Astrocyte of the cerebellum (primary cell): Measurements from ENCODE around the gene NUCB1.

Experiments used
- DNase-seq: peaks from one replicate; pipeline ENCODE4 v3.0.0-alpha.2; 2011; ENCODE audit warnings: low read depth
- H3K4me3 ChIP-seq: 2 replicates; pipeline ENCODE4 v1.5.1; 2011; ENCODE audit warnings: mild to moderate bottlenecking, low read depth, low read length, moderate library complexity
- in situ Hi-C: cut with HindIII; loops from 2 replicates; pipeline ENCODE4 v1.10.0; 2017; ENCODE audit warnings: low sequenced_read_pairs
- TF ChIP-seq, protein P1 (sequence below): IDR thresholded peaks from 2 replicates; pipeline ENCODE4 v1.5.1; 2012; ENCODE audit warnings: low read length, low read depth, moderate library complexity, mild to moderate bottlenecking; ENCODE audit errors: missing control alignments

Gene NUCB1

DNA sequence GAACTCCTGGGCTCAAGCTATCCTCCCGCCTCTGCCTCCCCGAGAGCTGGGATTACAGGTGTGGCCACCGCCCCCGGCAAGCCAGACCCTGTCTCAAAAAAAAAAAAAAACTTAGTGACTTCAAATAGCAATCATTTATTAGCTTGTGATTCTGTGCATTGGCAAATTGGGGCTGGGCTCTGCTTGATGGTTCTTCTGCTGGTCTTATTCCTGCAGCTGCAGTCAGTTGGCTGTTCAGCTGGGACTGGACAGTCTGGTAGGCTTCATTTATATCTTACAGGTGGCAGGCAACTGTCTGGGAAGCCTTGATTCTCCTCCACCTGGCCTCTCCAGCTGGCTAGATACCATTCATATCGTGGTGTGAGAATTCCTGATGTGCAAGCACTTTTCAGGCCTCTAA is 40.8 kb downstream of the NUCB1 start:
- H3K4me3 ChIP-seq: no peak overlapping the region
- TF ChIP-seq, protein P1, sequence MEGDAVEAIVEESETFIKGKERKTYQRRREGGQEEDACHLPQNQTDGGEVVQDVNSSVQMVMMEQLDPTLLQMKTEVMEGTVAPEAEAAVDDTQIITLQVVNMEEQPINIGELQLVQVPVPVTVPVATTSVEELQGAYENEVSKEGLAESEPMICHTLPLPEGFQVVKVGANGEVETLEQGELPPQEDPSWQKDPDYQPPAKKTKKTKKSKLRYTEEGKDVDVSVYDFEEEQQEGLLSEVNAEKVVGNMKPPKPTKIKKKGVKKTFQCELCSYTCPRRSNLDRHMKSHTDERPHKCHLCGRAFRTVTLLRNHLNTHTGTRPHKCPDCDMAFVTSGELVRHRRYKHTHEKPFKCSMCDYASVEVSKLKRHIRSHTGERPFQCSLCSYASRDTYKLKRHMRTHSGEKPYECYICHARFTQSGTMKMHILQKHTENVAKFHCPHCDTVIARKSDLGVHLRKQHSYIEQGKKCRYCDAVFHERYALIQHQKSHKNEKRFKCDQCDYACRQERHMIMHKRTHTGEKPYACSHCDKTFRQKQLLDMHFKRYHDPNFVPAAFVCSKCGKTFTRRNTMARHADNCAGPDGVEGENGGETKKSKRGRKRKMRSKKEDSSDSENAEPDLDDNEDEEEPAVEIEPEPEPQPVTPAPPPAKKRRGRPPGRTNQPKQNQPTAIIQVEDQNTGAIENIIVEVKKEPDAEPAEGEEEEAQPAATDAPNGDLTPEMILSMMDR: no peak
- no peak for DNase-seq
- in situ Hi-C loops: no loop called here

DNA sequence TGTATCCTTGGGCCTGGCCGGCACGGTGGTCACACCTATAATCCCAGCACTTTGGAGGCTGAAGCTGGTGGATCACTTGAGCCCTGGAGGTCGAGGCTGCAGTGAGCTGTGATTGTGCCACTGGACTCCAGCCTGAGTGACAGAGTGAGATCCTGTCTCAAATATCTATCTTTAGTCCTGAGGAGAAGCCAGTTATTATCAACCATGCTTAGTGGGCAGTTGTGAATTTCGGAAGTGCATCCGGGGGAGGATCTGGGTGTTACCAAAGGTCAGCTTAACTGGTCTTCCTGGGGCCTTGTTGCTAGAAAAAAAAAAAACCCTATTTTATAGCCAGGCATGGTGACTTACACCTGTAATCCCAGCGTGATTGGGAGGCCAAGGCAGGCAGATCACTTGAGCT is 43.0 kb downstream of the NUCB1 start:
- TF ChIP-seq, protein P1: no peak
- H3K4me3 ChIP-seq: no peak overlapping the region
- DNase-seq: no peak
- in situ Hi-C loops: no loop called here

DNA sequence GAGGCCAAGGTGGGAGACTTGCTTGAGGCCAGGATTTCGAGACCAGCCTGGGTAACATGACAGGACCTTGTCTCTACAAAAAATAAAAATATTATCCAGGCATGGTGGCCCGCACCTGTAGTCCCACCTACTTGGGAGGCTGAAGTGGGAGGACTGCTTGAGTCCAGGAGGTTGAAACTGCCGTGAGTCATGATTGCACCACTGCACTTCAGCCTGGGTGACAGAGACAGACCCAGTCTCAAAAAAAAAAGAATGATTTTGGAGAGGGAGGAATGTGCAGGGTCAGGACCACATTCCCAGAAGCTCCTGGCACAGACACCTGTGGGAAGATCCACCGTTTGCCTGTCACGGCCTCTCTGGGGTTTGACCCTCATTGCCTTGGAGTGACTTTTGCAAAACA is 45.3 kb downstream of the NUCB1 start:
- DNase-seq: no peak
- TF ChIP-seq, protein P1: no peak
- no peak overlapping the region for H3K4me3 ChIP-seq
- in situ Hi-C loops: no loop called here

DNA sequence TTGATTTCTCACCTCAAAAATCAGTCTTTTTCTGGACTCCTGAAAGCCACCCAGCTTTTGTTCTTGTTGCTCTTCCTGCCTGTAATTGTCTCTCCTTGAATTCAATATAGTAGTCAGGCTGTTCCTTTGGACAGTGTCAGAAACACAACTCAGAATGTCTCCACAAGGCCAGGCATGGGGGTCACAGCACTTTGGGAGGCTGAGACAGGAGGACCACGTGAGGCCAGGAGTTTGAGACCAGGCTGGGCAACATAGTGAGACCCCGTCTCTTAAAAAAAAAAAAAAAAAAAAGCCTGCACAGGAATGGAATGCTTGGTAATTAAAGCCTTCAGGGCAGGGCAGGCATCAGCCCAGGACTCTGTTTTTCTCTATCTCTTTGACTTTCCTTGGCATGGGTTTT is 45.7 kb downstream of the NUCB1 start:
- DNase-seq: no peak
- TF ChIP-seq, protein P1: no peak
- in situ Hi-C loops: no loop called here
- no peak overlapping the region for H3K4me3 ChIP-seq

DNA sequence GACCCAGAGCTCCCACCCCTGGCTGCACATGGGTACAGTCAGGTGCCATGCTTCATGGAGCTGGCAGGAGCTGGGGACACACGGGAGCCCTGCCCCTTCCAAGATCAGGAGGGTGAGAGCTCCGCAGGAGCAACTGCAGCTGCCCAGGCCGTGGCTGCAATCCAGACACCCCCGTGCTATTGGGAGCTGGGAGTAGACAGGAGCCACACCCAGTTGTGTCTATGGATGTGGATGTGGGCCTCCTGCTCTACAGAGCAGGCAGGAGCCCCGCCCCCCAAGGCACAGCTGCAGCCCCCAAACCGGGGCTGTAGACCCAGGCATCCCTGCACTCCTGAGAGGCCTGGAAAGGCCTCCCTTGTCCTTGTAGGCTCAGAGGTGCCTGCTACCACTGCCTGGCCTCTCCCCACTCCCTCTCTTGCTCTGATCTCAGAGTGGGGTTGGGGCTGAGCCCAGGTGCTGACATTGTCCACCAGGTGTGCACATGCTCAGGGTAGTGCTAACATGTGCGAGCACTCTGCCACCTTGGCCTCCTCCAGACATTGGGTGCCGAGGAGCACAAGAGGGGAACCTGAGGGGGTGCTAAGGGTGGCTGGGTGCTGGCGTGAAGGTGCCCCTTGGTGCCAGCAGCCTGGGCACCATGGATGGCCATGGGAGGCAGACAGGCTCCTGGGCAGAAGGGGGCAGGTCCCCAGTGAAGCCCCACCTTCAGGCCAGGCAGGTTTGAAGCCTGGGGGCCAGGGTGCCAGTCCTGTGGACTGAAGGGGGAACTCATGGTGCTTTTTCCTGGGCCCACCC is 46.5 kb downstream of the NUCB1 start:
- no peak for DNase-seq
- H3K4me3 ChIP-seq: no peak overlapping the region
- TF ChIP-seq, protein P1: no peak
- in situ Hi-C loops: no loop called here

DNA sequence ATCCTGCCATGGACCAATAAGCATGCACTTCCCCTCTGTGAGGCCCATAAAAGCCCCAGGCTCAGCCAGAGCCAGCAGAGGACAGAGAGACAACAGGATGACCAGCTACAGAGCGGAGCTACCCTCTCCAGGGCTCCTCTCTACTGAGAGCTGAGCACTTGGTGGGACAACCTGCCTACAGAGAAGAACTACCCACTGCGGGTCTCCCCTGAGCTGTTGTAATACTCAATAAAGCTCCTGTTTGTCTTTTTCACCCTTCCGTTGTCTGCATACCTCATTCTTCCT is 47.1 kb downstream of the NUCB1 start:
- no peak for DNase-seq
- TF ChIP-seq, protein P1: no peak
- H3K4me3 ChIP-seq: no peak overlapping the region
- in situ Hi-C loops: no loop called here

DNA sequence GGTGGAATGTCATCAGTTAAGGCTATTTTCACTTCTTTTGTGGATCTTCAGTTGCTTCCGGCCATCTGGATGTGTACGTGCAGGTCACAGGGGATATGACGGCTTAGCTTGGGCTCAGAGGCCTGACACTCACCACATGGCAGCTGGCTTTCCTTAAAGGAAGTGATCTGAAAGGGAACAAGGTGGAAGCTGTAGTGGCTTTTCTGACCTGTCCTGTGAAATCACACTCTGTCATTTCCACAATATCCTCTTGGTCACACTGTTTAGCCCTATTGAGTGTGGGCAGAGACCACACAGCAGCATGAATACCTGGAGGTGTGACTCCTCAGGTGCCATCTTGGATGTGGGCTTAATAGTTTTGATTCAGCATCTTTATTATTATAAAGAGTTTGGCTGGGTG is 50.0 kb downstream of the NUCB1 start:
- no peak for DNase-seq
- in situ Hi-C loops: no loop called here
- no peak overlapping the region for H3K4me3 ChIP-seq
- TF ChIP-seq, protein P1: no peak
